SK-N-SH (cell line): Measurements from ENCODE around the gene SNX17. TPM values are rescaled to one million over a fixed set of nuclear protein-coding genes. Genes with fewer than 3 reads are reported as not detected.

Experiments
- CTCF ChIA-PET: fragments of 300-600, 350-600 bp; formaldehyde crosslinking; extraction: SDS; loops from one replicate; lab custom pipeline; 2021; lab: Yijun Ruan, JAX
- POLR2A ChIA-PET: fragments of 350-600 bp; sonication (Branson Sonifier 250); formaldehyde crosslinking; extraction: SDS; loops from one replicate; lab custom pipeline; 2020; ENCODE audit warnings: antibody characterized with exemption, inconsistent platforms; lab: Yijun Ruan, JAX
- DNase-seq: peaks from one replicate; pipeline ENCODE4 v3.0.0; 2012
- H2AFZ ChIP-seq: fragments of 200-600 bp; sonication (generic); 2 replicates; pipeline ENCODE4 v1.8.1; 2016; ENCODE audit warnings: antibody characterized with exemption, mild to moderate bottlenecking, low read depth
- H3F3A ChIP-seq: fragments of 200-600 bp; sonication (generic); replicated peaks from 2 replicates; pipeline ENCODE3; 2016; ENCODE audit warnings: antibody characterized with exemption, mild to moderate bottlenecking; ENCODE audit not compliant: insufficient read depth
- H3K27ac ChIP-seq, 2 experiments: fragments of 200-500 bp in 1 of 2; fragments of 200-600 bp in 1 of 2; sonication (Bioruptor generic) in 1 of 2; sonication (generic), shearing (Covaris generic) in 1 of 2; 2 replicates each; pipeline versions ENCODE4 v1.5.1 to v1.6.1; 2014 to 2016; ENCODE audit warnings: low read depth in 2 of 2, inconsistent platforms in 1 of 2, low read length in 1 of 2, mild to moderate bottlenecking in 1 of 2, mixed read lengths in 1 of 2
- H3K27me3 ChIP-seq: fragments of 200-600 bp; sonication (generic), shearing (Covaris generic); 2 replicates; pipeline ENCODE4 v1.6.1; 2016; ENCODE audit warnings: mixed run types; ENCODE audit not compliant: insufficient read depth
- H3K36me3 ChIP-seq, 2 experiments: fragments of 200-500 bp in 1 of 2; fragments of 200-600 bp in 1 of 2; sonication (Bioruptor generic) in 1 of 2; sonication (generic) in 1 of 2; replicated peaks in 1 of 2; 2 replicates each; pipeline versions ENCODE3 to v1.5.1; 2014 to 2016; ENCODE audit warnings: low read length in 1 of 2, mild to moderate bottlenecking in 1 of 2; ENCODE audit not compliant: insufficient read depth in 2 of 2, control insufficient read depth in 1 of 2
- H3K4me1 ChIP-seq, 2 experiments: fragments of 200-500 bp in 1 of 2; fragments of 200-600 bp in 1 of 2; sonication (Bioruptor generic) in 1 of 2; sonication (generic), shearing (Covaris generic) in 1 of 2; 2 replicates each; pipeline versions ENCODE4 v1.5.1 to v1.6.1; 2014 to 2016; ENCODE audit warnings: low read depth in 1 of 2, low read length in 1 of 2, mixed run types in 1 of 2; ENCODE audit not compliant: insufficient read depth in 2 of 2, control insufficient read depth in 1 of 2
- H3K4me2 ChIP-seq: fragments of 200-600 bp; sonication (generic), shearing (Covaris generic); 2 replicates; pipeline ENCODE4 v1.6.1; 2017; ENCODE audit warnings: mixed run types
- H3K4me3 ChIP-seq, 2 experiments: fragments of 200-500 bp in 1 of 2; fragments of 200-600 bp in 1 of 2; sonication (Bioruptor generic) in 1 of 2; sonication (generic), shearing (Covaris generic) in 1 of 2; 2 replicates each; pipeline versions ENCODE4 v1.5.1 to v1.8.1; 2014 to 2016; ENCODE audit warnings: low read depth in 2 of 2, inconsistent platforms in 1 of 2, low read length in 1 of 2, mild to moderate bottlenecking in 1 of 2, mixed read lengths in 1 of 2, moderate library complexity in 1 of 2
- H3K79me2 ChIP-seq: fragments of 200-600 bp; sonication (generic); 2 replicates; pipeline ENCODE4 v1.8.1; 2017; ENCODE audit warnings: mild to moderate bottlenecking; ENCODE audit not compliant: insufficient read depth
- H3K9ac ChIP-seq: fragments of 200-600 bp; sonication (generic); 2 replicates; pipeline ENCODE4 v1.6.1; 2017; ENCODE audit warnings: mixed run types
- H3K9me2 ChIP-seq: fragments of 200-600 bp; sonication (generic); 2 replicates; pipeline ENCODE4 v1.6.1; 2017; ENCODE audit warnings: mixed run types
- H3K9me3 ChIP-seq: fragments of 200-600 bp; sonication (generic); 2 replicates; pipeline ENCODE4 v1.6.1; 2017; ENCODE audit warnings: mixed run types, mild to moderate bottlenecking, moderate library complexity
- H4K20me1 ChIP-seq: fragments of 200-600 bp; sonication (generic); 2 replicates; pipeline ENCODE4 v1.6.1; 2017; ENCODE audit warnings: mild to moderate bottlenecking, mixed run types; ENCODE audit not compliant: insufficient read depth
- EP300 ChIP-seq, 2 experiments: IDR thresholded peaks; 2 replicates each; pipeline versions ENCODE4 v1.4.0 to v1.6.1; 2012; ENCODE audit warnings: borderline replicate concordance in 1 of 2, low read depth in 1 of 2, low read length in 1 of 2
- EZH2phosphoT487 ChIP-seq: fragments of 200-600 bp; sonication (generic); IDR thresholded peaks from 2 replicates; pipeline ENCODE4 v1.6.1; 2017; ENCODE audit warnings: low read depth, mixed run types, mild to moderate bottlenecking, antibody characterized with exemption, moderate library complexity, borderline replicate concordance
- FOSL2 ChIP-seq: IDR thresholded peaks from 2 replicates; pipeline ENCODE4 v1.4.0; 2012; ENCODE audit warnings: low read depth, mild to moderate bottlenecking, moderate library complexity, borderline replicate concordance
- FOXM1 ChIP-seq: IDR thresholded peaks from 2 replicates; pipeline ENCODE4 v1.4.0; 2012; ENCODE audit warnings: low read depth, mild to moderate bottlenecking
- GATA2 ChIP-seq: sonication (generic); formaldehyde crosslinking; IDR thresholded peaks from 2 replicates; pipeline ENCODE4 v1.5.0; 2020; ENCODE audit warnings: mild to moderate bottlenecking, missing genetic modification reagents
- MEF2A ChIP-seq: IDR thresholded peaks from 2 replicates; pipeline ENCODE4 v1.4.0; 2012; ENCODE audit warnings: low read depth, borderline replicate concordance
- MXI1 ChIP-seq: IDR thresholded peaks from 2 replicates; pipeline ENCODE4 v1.6.1; 2012; ENCODE audit warnings: mild to moderate bottlenecking, low read depth, low read length, improper control_type of control experiment
- NRF1 ChIP-seq: IDR thresholded peaks from 2 replicates; pipeline ENCODE4 v1.6.1; 2012; ENCODE audit warnings: low read depth, mild to moderate bottlenecking, low read length
- RAD21 ChIP-seq: IDR thresholded peaks from 2 replicates; pipeline ENCODE4 v1.6.1; 2012; ENCODE audit warnings: mild to moderate bottlenecking, low read length
- RCOR1 ChIP-seq: fragments of 150-350 bp; IDR thresholded peaks from 2 replicates; pipeline ENCODE4 v1.6.1; 2017; ENCODE audit warnings: antibody characterized with exemption, low read length
- RFX5 ChIP-seq: IDR thresholded peaks from 2 replicates; pipeline ENCODE4 v1.6.1; 2012; ENCODE audit warnings: mild to moderate bottlenecking, improper control_type of control experiment, low read length
- WGBS: methylation state at CpG from one replicate; pipeline ENCODE4 v1.1.6; 2017; ENCODE audit warnings: low lambda C conversion rate; 5-methylcytosine and 5-hydroxymethylcytosine counted together
- polyA plus RNA-seq, 3 experiments: library from polyadenylated mRNA; depleted of rRNA; stranded (reverse); fragments of >200 nt; gene quantifications; 2 replicates each; pipeline ENCODE4 v1.2.3, GENCODE V29; 2012
- TF ChIP-seq, protein P1 (sequence below): IDR thresholded peaks from 2 replicates; pipeline ENCODE4 v1.4.0; 2012; ENCODE audit warnings: low read depth, borderline replicate concordance
- TF ChIP-seq, protein P2 (sequence below): fragments of 200-600 bp; sonication (generic); IDR thresholded peaks from 2 replicates; pipeline ENCODE4 v1.6.1; 2017; ENCODE audit warnings: antibody characterized with exemption, mild to moderate bottlenecking, moderate library complexity
- TF ChIP-seq, protein P3 (sequence below): IDR thresholded peaks from 2 replicates; pipeline ENCODE4 v1.4.0; 2012; ENCODE audit warnings: low read depth, borderline replicate concordance

The SNX17 gene
- polyA plus RNA-seq, 1 of the 3 experiments (the other 2 are of a cell fraction) = 145 TPM

DNA sequence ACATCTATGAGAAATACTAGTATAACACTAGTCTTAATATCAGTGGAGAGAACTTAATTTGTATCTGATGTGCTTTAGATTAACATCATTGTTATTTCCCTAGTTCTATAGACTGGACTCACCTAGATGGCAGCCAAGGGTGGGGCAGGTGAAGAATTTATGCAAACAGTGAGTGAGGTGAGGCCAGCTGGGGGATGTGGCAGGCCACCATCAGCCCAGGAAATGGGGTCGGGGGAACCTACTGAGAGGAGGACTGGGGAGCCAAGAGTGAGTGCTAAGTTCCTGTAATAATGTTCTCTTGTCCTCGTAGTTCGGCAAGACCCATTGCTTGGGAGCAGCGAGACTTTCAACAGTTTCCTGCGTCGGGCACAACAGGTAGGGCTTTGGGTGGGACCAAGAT, 2.5 kb downstream of the SNX17 start:
- Histone ChIP-seq H3K4me2 (no peak overlapping the region), H2AFZ (no peak overlapping the region), H3K27me3 (no peaks in the 10 kb centered on the region), H3K9me2 (no peaks in the 10 kb centered on the region), H3F3A (peaks cover 8% of the 10 kb centered on the region), H3K36me3 (peaks cover 47 to 66% of the 10 kb centered on the region in 2 experiments), H3K9ac (no peak overlapping the region), H3K4me3 (no peak overlapping the region), H4K20me1 (peaks cover 4% of the 10 kb centered on the region), H3K27ac (no peak overlapping the region), H3K79me2 (peaks cover 69% of the 10 kb centered on the region), H3K4me1 (peaks cover 11 to 48% of the 10 kb centered on the region in 2 experiments; a peak in 3 of 4 replicates), H3K9me3 (no peaks in the 10 kb centered on the region)
- ChIA-PET POLR2A (interaction anchor here (2.2 kb wide), 1 partner anchor 55 kb away, joined by 7 read pairs; the partner anchor contains the start of gene NRBP1), CTCF (interaction anchor here (1.0 to 2.8 kb wide), 5 partner anchors 16 to 70 kb away, joined by 3 to 7 read pairs (median 4); partner anchors contain the start of genes NRBP1 and PPM1G)
- 84% methylated on average over 6 of the region's 6 CpGs for WGBS
- DNase-seq = no peak
- no peak for TF ChIP-seq RCOR1
- no peak for TF ChIP-seq FOXM1
- no peak for TF ChIP-seq GATA2 (CRISPR knock-in tag)
- no peak for TF ChIP-seq RFX5
- no peak for TF ChIP-seq RAD21
- TF ChIP-seq, protein P1, sequence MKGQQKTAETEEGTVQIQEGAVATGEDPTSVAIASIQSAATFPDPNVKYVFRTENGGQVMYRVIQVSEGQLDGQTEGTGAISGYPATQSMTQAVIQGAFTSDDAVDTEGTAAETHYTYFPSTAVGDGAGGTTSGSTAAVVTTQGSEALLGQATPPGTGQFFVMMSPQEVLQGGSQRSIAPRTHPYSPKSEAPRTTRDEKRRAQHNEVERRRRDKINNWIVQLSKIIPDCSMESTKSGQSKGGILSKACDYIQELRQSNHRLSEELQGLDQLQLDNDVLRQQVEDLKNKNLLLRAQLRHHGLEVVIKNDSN = no peak
- no peak for TF ChIP-seq MXI1
- TF ChIP-seq EP300 (IDR thresholded peaks at IDR 0.05; ENCODE audit: borderline replicate concordance in 1 of 2, low read depth in 1 of 2, low read length in 1 of 2) = no peak
- TF ChIP-seq NRF1 = no peak
- TF ChIP-seq, protein P2, sequence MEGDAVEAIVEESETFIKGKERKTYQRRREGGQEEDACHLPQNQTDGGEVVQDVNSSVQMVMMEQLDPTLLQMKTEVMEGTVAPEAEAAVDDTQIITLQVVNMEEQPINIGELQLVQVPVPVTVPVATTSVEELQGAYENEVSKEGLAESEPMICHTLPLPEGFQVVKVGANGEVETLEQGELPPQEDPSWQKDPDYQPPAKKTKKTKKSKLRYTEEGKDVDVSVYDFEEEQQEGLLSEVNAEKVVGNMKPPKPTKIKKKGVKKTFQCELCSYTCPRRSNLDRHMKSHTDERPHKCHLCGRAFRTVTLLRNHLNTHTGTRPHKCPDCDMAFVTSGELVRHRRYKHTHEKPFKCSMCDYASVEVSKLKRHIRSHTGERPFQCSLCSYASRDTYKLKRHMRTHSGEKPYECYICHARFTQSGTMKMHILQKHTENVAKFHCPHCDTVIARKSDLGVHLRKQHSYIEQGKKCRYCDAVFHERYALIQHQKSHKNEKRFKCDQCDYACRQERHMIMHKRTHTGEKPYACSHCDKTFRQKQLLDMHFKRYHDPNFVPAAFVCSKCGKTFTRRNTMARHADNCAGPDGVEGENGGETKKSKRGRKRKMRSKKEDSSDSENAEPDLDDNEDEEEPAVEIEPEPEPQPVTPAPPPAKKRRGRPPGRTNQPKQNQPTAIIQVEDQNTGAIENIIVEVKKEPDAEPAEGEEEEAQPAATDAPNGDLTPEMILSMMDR = no peak
- no peak for TF ChIP-seq EZH2phosphoT487
- no peak for TF ChIP-seq MEF2A
- TF ChIP-seq, protein P3, sequence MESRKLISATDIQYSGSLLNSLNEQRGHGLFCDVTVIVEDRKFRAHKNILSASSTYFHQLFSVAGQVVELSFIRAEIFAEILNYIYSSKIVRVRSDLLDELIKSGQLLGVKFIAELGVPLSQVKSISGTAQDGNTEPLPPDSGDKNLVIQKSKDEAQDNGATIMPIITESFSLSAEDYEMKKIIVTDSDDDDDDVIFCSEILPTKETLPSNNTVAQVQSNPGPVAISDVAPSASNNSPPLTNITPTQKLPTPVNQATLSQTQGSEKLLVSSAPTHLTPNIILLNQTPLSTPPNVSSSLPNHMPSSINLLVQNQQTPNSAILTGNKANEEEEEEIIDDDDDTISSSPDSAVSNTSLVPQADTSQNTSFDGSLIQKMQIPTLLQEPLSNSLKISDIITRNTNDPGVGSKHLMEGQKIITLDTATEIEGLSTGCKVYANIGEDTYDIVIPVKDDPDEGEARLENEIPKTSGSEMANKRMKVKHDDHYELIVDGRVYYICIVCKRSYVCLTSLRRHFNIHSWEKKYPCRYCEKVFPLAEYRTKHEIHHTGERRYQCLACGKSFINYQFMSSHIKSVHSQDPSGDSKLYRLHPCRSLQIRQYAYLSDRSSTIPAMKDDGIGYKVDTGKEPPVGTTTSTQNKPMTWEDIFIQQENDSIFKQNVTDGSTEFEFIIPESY = no peak
- no peak for TF ChIP-seq FOSL2
